GM19395 (cell line): Measurements from ENCODE around the gene FDXR.
"Not testable (repeated sequence)": the region's sequence is repeated elsewhere in the genome, so short reads cannot be mapped to it uniquely, and the experiment has no call there.

Experiments
- ATAC-seq: cut with Tn5 transposase; IDR thresholded peaks from one replicate; pipeline ENCODE4 v1.9.1; 2021; ENCODE audit warnings: mild to moderate bottlenecking, moderate library complexity; ENCODE audit not compliant: unreplicated experiment

Gene FDXR

DNA sequence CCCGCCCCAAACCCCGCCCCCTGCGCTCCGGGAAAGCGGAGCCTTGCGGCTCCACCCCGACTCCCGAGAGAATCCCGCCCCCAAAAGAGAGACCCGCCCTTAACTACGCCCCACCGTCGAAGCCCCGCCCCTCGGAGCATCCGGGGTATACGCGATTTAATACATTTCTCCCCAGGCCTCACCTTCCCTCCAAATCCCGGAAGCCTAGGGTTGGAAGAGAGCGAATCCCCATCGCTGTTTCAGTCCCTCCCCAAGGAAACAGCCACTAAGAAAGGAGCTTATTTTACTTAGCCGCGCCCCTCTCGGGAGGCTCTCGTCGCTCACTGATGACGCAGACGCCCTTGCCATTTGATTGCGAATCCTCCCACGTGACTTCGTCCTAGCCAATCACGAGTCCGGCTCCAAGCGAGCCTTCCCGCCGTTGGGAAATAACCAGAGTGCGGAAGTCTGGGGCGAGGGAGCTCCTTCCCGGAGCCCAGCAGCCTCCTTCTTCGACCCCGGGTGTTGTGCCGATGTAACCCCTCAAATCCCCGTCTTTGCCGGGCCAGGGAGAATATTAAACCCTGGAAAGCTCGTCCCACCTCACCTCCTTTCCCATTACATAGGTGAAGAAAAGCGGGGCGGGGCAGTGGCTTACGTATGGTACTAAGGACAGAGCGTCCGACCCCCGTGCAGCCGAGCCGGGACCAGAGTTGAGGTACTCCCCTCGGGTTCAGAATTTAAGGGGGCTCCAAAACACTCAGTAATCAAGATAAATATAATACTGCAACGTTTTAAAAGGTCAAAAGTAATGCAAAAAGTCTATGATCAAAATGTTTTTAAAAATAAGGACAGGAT lies 461 bp upstream of the FDXR start:
- peak; percentile 86 for ATAC-seq

DNA sequence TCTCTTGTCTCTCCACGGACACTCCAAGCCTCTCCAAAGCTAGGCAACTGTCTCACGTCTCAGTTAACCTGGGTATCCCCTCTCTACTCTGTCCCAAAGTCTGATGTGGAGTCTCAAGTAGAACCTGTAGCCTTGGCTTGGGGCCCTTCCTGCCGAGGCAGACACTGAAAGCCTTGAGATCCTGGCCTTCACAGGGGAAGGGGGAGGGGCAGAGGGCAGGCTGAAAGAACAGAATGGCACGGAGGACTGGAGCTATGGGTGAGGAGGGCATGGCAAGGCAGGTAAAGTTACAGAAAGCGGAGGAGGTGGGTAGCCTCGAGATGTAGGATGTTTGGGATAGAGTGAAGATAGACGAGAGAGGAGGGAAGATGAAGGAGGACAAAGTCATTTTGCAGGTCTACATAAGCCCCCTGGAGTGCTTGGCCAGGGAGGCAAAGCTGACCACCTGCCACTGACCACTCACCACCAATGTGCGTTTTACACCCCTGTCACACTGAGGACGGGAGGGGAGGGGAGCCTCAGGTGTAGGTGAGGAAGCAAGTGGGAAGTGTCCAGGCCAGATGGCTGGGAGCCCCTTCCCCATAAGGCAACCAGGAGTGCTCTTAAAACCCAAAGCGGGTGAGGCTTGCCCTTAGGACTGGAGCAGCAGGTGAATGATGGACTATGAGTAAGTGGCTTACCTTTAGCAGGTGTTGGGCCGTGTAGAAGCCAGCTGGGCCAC lies 1.3 kb downstream of the FDXR start:
- no peak for ATAC-seq

- ATAC-seq = no peak
Observed at GRCh38 chr17:74870512-74870911, 2.3 kb downstream of the FDXR start.

DNA sequence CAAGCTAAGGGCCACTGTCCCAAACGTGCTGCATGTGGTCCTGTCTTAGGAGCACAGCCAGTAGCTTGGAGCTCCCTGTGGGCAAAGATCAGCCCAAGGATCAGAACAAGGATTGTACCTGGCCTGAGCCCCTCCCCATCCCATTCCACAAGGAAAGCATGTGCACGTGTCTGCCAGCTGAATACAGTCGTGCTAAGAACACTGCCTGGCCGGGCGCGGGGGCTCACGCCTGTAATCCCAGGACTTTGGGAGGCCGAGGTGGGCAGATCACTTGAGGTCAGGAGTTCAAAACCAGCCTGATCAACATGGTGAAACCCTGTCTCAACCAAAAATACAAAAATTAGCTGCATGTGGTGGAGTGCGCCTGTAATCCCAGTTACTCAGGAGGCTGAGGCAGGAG lies 2.8 kb downstream of the FDXR start:
- not testable (repeated sequence) for ATAC-seq

DNA sequence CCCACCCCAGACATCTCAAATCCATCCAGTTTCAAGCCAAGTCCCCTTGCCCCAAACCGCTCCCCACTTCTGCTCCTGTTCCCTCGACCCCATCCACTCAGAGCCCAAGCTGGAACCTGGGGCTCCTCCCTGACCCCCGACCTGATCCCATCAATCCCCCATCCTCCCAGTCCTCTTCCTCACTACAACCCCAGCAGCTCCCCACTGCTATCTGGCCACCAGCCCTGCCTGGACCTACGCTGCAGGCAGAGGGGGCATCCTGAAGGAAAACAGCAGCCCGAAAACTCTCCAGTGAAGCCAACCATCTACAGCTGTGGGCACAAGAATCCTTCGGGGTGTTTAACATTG lies 3.9 kb downstream of the FDXR start:
- no peak for ATAC-seq

GRCh38 chr17:74868251-74868907 lies 4.4 kb downstream of the FDXR start:
- ATAC-seq = no peak

GRCh38 chr17:74866198-74866835 lies 6.5 kb downstream of the FDXR start:
- ATAC-seq = no peak

DNA sequence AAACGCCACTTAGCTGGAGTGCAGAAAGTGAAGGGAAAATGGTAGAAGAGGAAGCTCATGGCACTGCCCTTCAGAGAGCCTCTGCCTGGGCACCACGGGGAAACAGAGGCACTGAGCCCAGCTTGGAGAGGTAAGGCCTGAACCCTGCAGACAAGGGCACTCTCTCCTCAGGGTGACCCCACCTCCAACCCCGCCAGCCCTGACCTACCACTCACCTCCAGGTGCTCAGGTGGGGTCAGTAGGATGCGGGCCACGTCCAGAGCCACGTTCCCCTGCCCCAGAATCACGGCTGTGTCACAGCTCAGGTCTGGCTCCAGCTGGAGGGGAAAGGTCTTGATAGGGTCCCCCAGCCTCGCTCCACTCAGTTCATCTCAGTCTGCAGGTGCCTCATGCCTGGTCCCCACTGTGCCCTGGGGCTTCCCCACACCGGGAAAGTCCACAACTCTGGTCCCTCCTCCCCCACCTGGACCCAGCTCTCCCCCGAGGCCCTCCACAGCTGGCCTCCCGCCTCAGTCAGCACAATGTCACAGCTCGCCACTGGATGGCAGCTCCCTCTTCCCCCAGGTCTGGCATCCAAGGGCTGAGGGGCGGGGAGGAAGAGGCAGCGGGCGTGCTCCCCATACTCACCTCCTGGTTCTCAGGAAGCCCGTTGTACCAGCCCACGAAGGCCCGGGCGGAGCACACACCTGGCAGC lies 7.1 kb downstream of the FDXR start:
- no peak for ATAC-seq

- no peak for ATAC-seq
Observed at GRCh38 chr17:74864866-74865395, 7.9 kb downstream of the FDXR start.

GRCh38 chr17:74864297-74864865 lies 8.4 kb downstream of the FDXR start:
- no peak for ATAC-seq

DNA sequence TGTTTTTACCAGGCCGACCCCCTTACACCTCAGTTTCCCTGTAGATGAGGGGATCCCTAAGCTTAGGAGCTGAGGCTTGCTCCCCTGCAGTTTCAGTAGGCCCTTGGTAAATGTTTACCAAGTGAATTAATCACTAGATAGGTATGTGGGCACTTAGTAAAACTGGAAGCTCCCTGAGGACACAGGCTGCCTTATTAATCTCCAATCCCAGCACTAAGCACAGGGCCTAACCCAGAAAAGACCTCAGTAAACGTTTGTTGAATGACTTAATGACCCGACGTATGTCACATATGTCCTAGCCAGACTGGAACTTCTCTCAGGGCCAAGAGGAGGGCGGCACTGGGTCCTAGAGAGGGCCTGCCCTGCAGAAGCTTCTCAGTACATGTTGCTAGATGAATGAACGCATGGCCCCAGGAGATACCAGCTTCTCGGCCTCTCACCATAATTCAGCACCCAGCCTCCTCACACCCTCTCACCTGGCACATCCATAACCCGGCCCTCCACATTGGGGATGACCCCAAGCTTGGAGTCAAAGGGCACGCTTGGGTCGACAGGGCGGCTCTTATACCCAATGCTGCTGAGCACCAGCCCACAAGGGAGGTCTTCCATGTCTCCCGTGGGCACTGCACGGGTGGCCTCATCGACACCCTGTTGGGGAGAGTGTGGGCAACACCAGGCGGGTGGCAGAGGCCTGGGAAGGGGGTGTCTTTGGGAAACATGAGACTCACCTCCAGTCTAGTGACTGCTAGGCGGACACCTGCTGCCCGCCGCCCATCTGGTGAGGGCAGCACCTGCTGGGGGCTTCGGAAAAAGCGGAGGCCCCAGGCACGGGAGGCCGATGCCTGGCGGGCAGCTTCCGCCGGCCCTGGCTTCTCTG lies 9.1 kb downstream of the FDXR start:
- no peak for ATAC-seq

DNA sequence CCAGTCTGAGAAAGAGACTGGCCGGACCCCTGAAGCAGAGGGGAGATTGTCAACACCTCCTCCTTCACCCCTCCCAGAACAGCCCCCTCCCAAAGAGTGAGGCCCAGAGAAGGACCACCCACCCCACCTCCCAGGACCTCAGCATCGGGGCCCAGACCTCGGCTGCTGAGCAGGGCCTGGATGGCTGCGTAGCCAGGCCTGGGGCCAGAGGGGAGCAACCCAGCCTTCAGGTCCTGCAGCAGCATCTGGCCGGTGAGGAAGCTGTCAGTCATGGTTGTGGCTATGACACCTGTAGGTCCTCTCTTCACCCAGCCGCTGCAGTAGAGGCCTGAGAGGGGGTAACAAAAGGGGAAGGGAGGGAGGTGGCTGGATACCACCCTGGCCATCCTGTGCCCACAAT lies 9.9 kb downstream of the FDXR start:
- no peak for ATAC-seq

GRCh38 chr17:74862108-74862901 lies 10.5 kb downstream of the FDXR start:
- ATAC-seq = no peak

DNA sequence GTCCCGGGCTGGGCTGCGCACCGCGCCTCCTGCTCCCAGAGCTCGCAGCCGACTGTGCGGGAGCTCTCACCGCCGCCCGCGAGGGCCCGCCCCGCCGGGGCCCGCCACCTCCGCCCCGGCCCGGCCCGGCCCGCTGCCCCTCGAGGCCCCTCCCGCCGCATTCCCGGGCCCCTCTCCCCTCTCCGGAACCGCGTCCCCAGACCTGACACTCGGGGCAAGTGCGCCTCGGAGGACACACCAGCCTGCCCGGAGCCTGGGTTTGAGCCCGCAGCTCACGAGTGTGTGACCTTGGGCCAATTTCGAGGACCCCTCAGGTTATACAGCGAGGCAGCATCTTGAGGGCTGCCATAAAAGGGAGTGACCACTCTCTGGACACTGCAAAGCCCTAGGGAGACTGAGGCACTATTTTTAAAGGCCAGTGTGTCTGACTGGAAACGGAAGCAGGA lies 11.1 kb downstream of the FDXR start:
- no peak for ATAC-seq

GRCh38 chr17:74860872-74861661 lies 11.7 kb downstream of the FDXR start:
- ATAC-seq = no peak

DNA sequence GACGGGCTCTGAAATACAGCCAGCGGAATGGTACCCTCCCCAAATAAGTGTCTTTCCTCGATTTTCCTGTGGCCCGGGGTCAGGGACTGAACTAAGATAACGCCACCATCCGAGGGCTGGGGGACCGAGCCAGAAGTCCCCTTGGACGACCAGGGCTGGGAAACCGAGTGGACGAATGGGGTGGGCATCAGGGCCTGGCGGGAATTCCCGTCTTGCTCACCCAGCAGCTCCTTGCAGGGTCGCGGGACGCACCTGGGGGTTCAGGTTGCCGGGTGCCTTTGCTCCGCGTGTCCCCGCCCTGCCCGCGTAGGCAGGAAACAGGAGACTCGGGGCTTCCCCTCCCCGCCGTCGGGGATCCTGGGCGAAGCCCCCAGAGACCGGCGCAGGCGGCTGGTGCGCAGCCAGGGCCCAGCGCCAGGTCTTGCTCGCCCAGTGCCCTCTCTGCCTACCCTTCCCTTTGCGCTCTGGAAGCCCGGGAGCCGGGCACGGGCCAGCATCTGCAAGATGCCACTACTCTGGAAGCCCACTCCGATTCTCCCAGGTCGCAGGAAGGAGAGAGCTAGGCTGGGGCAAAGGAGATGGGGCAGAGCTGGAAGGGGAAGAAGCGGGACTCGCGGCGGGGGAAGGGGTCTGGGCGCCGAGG lies 12.4 kb downstream of the FDXR start:
- ATAC-seq = no peak
